OCI-LY1 (cell line): ENCODE measurements around the gene P3H2.

ENCODE experiments used
- H2AFZ ChIP-seq: fragments of 200-600 bp; sonication (generic), shearing (Covaris generic); 2 replicates; pipeline ENCODE4 v1.6.0; 2014; ENCODE audit warnings: antibody characterized with exemption, mild to moderate bottlenecking, low read length
- H3F3A ChIP-seq: fragments of 200-600 bp; sonication (generic), shearing (Covaris generic); 2 replicates; pipeline ENCODE4 v1.6.0; 2014; ENCODE audit warnings: mild to moderate bottlenecking, antibody characterized with exemption, low read length, moderate library complexity; ENCODE audit not compliant: insufficient read depth
- H3K27ac ChIP-seq: fragments of 200-600 bp; sonication (generic); 2 replicates; pipeline ENCODE4 v1.5.1; 2014; ENCODE audit warnings: low read length, mixed run types, mild to moderate bottlenecking, low read depth; ENCODE audit not compliant: poor library complexity, severe bottlenecking
- H3K27me3 ChIP-seq: fragments of 200-600 bp; sonication (generic); 2 replicates; pipeline ENCODE4 v1.6.0; 2014; ENCODE audit warnings: antibody characterized with exemption, mild to moderate bottlenecking, low read length, moderate library complexity; ENCODE audit not compliant: insufficient read depth
- H3K36me3 ChIP-seq: fragments of 200-600 bp; sonication (generic); 2 replicates; pipeline ENCODE4 v1.6.1; 2014; ENCODE audit warnings: mild to moderate bottlenecking, antibody characterized with exemption, low read length, moderate library complexity, mixed read lengths; ENCODE audit not compliant: insufficient read depth
- H3K4me1 ChIP-seq: fragments of 200-600 bp; sonication (generic); 2 replicates; pipeline ENCODE4 v1.5.1; 2014; ENCODE audit warnings: mild to moderate bottlenecking, low read length, moderate library complexity; ENCODE audit not compliant: insufficient read depth, severe bottlenecking
- H3K4me2 ChIP-seq: fragments of 200-600 bp; sonication (generic), shearing (Covaris generic); 2 replicates; pipeline ENCODE4 v1.6.1; 2014; ENCODE audit warnings: low read length
- H3K4me3 ChIP-seq: fragments of 200-600 bp; sonication (generic); 2 replicates; pipeline ENCODE4 v1.5.1; 2014; ENCODE audit warnings: low read length, low read depth, mild to moderate bottlenecking, mixed read lengths; ENCODE audit not compliant: poor library complexity, severe bottlenecking
- H3K79me2 ChIP-seq: fragments of 200-600 bp; shearing (Covaris generic); 2 replicates; pipeline ENCODE4 v1.6.1; 2016; ENCODE audit warnings: mixed run types, low read length, mixed read lengths; ENCODE audit not compliant: insufficient read depth
- H3K9ac ChIP-seq: fragments of 200-600 bp; sonication (generic), shearing (Covaris generic); 2 replicates; pipeline ENCODE4 v1.6.1; 2014; ENCODE audit warnings: mild to moderate bottlenecking, low read length, mixed read lengths
- H3K9me2 ChIP-seq: fragments of 200-600 bp; sonication (generic), shearing (Covaris generic); 2 replicates; pipeline ENCODE4 v1.6.1; 2014; ENCODE audit warnings: low read depth, mild to moderate bottlenecking, low read length, mixed read lengths
- H3K9me3 ChIP-seq: fragments of 200-600 bp; shearing (Covaris generic); 2 replicates; pipeline ENCODE4 v1.6.1; 2014; ENCODE audit warnings: low read length, mixed read lengths
- H4K20me1 ChIP-seq: fragments of 200-600 bp; sonication (generic), shearing (Covaris generic); 2 replicates; pipeline ENCODE4 v1.6.0; 2016; ENCODE audit warnings: mild to moderate bottlenecking, low read length; ENCODE audit not compliant: insufficient read depth
- EZH2 ChIP-seq: fragments of 200-600 bp; sonication (generic), shearing (Covaris generic); IDR thresholded peaks from 2 replicates; pipeline ENCODE4 v1.8.0; 2017; ENCODE audit warnings: borderline replicate concordance, mixed run types, mild to moderate bottlenecking, antibody characterized with exemption, low read length, moderate library complexity, mixed read lengths
- TF ChIP-seq, protein P1 (sequence below): fragments of 200-600 bp; sonication (generic), shearing (Covaris generic); IDR thresholded peaks from 2 replicates; pipeline ENCODE4 v1.5.1; 2017; ENCODE audit warnings: mild to moderate bottlenecking, antibody characterized with exemption, low read length, moderate library complexity, mixed read lengths

P3H2 gene

DNA sequence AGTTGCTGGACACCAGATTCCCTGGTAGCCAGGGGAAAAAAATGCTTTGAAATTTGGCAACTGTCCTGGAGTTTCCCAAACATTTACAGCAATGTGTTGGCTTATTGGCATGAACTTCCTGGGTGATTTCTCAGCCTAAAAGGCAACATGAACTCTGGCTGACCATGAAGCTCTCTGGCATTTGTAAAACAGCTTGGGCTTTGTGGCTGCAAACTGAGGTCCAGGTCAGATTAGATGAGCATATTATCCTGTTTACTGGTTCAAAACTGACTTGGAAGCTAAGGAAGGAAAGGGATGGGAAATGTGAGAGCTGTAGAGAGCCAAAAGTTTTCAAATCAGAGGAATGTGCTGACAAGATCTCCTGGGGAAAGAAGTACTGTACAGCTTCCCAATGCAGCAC is 139.0 kb downstream of the P3H2 start:
- Histone ChIP-seq H2AFZ (no peak overlapping the region), H3K9me3 (no peaks in the 10 kb centered on the region), H3K4me1 (no peaks in the 10 kb centered on the region), H3K9ac (no peak overlapping the region), H3K27me3 (no peaks in the 10 kb centered on the region), H3K79me2 (no peaks in the 10 kb centered on the region), H3K4me3 (no peak overlapping the region), H3K27ac (no peak overlapping the region), H4K20me1 (no peaks in the 10 kb centered on the region), H3K4me2 (no peak overlapping the region), H3K9me2 (no peaks in the 10 kb centered on the region), H3F3A (no peaks in the 10 kb centered on the region), H3K36me3 (no peaks in the 10 kb centered on the region)
- no peak for TF ChIP-seq EZH2
- TF ChIP-seq, protein P1, sequence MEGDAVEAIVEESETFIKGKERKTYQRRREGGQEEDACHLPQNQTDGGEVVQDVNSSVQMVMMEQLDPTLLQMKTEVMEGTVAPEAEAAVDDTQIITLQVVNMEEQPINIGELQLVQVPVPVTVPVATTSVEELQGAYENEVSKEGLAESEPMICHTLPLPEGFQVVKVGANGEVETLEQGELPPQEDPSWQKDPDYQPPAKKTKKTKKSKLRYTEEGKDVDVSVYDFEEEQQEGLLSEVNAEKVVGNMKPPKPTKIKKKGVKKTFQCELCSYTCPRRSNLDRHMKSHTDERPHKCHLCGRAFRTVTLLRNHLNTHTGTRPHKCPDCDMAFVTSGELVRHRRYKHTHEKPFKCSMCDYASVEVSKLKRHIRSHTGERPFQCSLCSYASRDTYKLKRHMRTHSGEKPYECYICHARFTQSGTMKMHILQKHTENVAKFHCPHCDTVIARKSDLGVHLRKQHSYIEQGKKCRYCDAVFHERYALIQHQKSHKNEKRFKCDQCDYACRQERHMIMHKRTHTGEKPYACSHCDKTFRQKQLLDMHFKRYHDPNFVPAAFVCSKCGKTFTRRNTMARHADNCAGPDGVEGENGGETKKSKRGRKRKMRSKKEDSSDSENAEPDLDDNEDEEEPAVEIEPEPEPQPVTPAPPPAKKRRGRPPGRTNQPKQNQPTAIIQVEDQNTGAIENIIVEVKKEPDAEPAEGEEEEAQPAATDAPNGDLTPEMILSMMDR: no peak

DNA sequence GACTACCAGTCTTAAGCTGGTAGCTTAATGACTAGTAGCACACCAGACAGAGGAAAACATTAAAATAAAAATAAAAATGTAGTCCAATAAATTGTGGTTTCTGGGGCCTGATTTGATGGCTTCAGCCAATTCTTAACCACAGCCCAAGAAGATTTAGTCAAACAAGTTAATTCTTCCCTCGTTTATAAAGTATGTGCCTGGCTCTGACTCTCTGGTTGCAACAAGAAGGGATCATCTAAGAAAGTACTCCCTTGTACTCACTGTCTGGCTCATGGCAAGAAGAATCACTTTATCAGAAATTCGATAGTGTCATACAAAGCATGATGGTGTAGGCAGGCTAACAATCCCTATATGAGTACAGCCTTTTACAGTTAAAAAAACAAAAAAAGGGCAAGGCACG is 141.9 kb downstream of the P3H2 start:
- Histone ChIP-seq H3K4me1 (no peaks in the 10 kb centered on the region), H3K9ac (no peak overlapping the region), H2AFZ (no peak overlapping the region), H3K9me2 (no peaks in the 10 kb centered on the region), H3K9me3 (no peaks in the 10 kb centered on the region), H3K4me3 (no peak overlapping the region), H3F3A (no peaks in the 10 kb centered on the region), H3K27ac (no peak overlapping the region), H3K4me2 (no peak overlapping the region), H3K79me2 (no peaks in the 10 kb centered on the region), H4K20me1 (no peaks in the 10 kb centered on the region), H3K27me3 (no peaks in the 10 kb centered on the region), H3K36me3 (no peaks in the 10 kb centered on the region)
- TF ChIP-seq, protein P1: no peak
- TF ChIP-seq EZH2: no peak

DNA sequence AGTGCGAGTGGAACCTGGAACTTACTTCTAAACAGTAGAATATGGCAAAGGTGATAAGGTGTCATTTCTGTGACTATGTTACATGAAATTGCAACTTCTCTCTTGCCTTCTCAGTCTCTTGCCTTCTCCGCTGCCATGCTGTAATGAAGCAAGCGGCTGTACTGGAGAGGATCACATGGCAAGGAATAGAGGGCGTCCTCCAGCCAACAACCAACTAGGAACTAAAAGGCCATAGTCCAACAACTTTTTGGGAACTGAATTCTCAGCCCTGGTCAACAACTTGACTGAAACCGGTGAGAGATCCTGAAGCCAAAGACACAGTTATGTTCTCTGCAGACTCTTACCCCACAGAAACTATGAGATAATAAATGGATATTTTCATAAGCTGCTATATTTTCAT is 143.5 kb downstream of the P3H2 start:
- Histone ChIP-seq H3F3A (no peaks in the 10 kb centered on the region), H3K9ac (no peak overlapping the region), H3K4me2 (no peak overlapping the region), H3K4me1 (no peaks in the 10 kb centered on the region), H3K9me2 (no peaks in the 10 kb centered on the region), H4K20me1 (no peaks in the 10 kb centered on the region), H3K79me2 (no peaks in the 10 kb centered on the region), H3K4me3 (no peak overlapping the region), H3K27ac (no peak overlapping the region), H2AFZ (no peak overlapping the region), H3K9me3 (no peaks in the 10 kb centered on the region), H3K27me3 (no peaks in the 10 kb centered on the region), H3K36me3 (no peaks in the 10 kb centered on the region)
- TF ChIP-seq, protein P1: no peak
- TF ChIP-seq EZH2: no peak
